Subcutaneous adipose tissue (tissue), 4 donors: Measurements from ENCODE around the gene CERS2. TPM values are rescaled to one million over a fixed set of nuclear protein-coding genes. Genes with fewer than 3 reads are reported as not detected.

Experiments used
- CTCF ChIP-seq: fragments of 450-650 bp; IDR thresholded peaks from one replicate; pipeline ENCODE4 v1.5.1; 2016; ENCODE audit warnings: low read depth, mild to moderate bottlenecking, control low read depth, antibody characterized with exemption, moderate library complexity
- total RNA-seq, 4 donors: library from RNA; depleted of rRNA; stranded (reverse); fragments of >200 nt; gene quantifications; one replicate each; pipeline ENCODE4 v1.1.0, GENCODE V29; 2016

Gene CERS2
- total RNA-seq, 4 donors from 2014 or later: 67.4 to 140 (median 112) TPM

DNA sequence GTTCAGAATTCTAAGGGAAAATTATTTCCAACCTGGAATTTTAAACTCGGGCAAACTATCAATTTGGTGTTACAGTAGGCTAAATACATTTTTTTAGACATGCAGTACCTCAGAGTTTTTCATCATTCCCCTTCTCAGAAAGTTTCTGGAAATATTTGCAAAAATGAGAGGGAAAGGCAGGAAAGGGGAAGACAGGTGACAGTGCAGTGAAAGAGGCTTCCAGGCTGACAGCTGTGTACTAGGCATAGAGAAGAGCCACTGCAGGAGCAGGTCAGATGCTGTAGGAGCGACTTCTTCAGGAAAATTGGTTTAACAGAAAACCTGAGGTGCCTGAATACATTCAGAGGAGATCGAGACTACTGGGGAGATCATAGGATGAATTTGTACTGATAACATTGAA is 19.9 kb downstream of the CERS2 start:
- TF ChIP-seq CTCF: no peak

GRCh38 chr1:150944856-150945255 is 29.8 kb downstream of the CERS2 start:
- no peak for TF ChIP-seq CTCF

DNA sequence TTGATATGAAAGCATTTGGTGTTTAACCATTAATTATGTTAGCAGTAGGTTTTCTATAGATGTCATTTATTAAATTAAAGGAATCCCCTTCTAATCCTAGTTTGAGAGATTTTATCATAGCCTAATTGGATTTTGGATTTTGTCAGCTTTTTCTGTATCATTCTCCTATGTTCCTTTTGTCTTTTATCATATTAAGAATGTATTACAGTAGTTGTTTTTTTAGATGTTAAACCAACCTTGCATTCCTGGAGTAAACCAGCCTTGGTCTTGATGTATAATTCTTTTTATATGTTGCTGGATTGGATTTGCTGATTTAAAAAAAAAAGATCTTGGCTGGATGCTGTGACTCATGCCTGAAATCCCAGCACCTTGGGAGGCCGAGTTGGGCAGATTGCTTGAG is 42.9 kb downstream of the CERS2 start:
- no peak for TF ChIP-seq CTCF

DNA sequence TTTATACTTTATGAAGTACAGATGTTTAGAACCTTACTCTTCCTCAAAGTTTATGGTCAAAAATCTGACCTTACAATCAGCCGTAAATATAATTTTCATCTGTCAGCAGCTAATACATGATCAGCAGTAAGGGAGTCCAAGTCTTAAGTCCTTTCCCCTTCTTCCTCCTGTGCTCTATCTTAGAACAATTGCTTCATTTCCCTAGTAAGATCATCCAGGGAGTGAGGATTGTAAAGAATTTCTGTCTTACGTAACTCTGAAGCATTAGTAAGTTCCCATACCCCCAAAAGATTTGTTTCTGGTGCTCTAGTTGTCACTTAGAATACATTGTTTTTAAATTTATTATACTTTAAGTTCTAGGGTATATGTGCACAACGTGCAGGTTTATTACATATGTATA is 46.3 kb downstream of the CERS2 start:
- no peak for TF ChIP-seq CTCF

DNA sequence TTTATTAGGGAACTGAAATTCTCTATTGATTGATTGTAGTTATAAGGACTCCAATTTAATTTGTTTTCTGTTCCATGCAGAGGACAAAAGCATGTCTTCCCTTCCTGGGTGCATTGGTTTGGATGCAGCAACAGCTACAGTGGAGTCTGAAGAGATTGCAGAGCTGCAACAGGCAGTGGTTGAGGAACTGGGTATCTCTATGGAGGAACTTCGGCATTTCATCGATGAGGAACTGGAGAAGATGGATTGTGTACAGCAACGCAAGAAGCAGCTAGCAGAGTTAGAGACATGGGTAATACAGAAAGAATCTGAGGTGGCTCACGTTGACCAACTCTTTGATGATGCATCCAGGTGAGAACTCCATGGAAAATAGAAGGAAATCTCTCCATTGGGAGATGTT is 47.0 kb downstream of the CERS2 start:
- TF ChIP-seq CTCF: no peak

GRCh38 chr1:150926097-150926741 is 48.4 kb downstream of the CERS2 start, which contains the start of gene SETDB1:
SETDB1 (plus strand) TSS chr1:150926363; CDS start chr1:150927715, 1,352 bp downstream.
- no peak for TF ChIP-seq CTCF

DNA sequence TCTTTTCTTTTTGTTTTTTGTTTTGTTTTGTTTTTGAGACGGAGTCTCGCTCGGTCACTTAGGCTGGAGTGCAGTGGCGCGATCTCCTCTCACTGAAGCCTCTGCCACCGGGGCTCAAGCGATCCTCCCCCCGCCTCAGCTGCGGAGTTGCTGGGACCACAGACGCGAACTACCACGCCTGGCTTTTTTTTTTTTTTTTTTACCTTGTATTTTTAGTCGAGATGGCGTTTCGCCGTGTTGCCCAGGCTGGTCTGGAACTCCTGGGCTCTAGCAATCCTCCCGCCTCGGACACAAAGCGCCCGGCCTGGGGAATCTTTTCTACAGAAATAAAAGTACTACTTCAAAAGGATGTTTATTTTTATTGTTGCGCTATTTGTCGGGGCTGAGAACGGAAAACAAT is 49.6 kb downstream of the CERS2 start:
- TF ChIP-seq CTCF: no peak
